Vagina (tissue), 2 donors: Measurements from ENCODE around the gene SERPINI1. TPM values are rescaled to one million over a fixed set of nuclear protein-coding genes. Genes with fewer than 3 reads are reported as not detected.

Experiments used
- DNase-seq, 2 donors: peaks; one replicate each; pipeline ENCODE4 v3.0.0-alpha.2; 2017; ENCODE audit errors: extremely low spot score in 2 of 2
- H3K27ac ChIP-seq: fragments of 200-600 bp; sonication (generic); one replicate; pipeline ENCODE4 v1.5.1; 2019
- H3K27me3 ChIP-seq: fragments of 200-600 bp; sonication (generic); one replicate; pipeline ENCODE4 v1.5.1; 2019
- H3K36me3 ChIP-seq, 2 donors: fragments of 200-600 bp; sonication (generic); one replicate each; pipeline ENCODE4 v1.5.1; 2017 to 2019
- H3K4me1 ChIP-seq: fragments of 200-600 bp; sonication (generic); one replicate; pipeline ENCODE4 v1.5.1; 2019
- H3K4me3 ChIP-seq, 2 donors: fragments of 200-600 bp; sonication (generic); 1 replicate in 1 of 2; 2 replicates in 1 of 2; pipeline ENCODE4 v1.5.1; 2016 to 2019
- H3K9me3 ChIP-seq: fragments of 200-600 bp; sonication (generic); one replicate; pipeline ENCODE4 v1.5.1; 2019
- CTCF ChIP-seq, 3 experiments: fragments of 450-650 bp in 2 of 3; fragments of 200-600 bp in 1 of 3; sonication (generic) in 1 of 3; IDR thresholded peaks; one replicate each; pipeline ENCODE4 v1.5.1; 2017 to 2019; ENCODE audit warnings: antibody characterized with exemption in 3 of 3, mild to moderate bottlenecking in 2 of 3, moderate library complexity in 2 of 3
- POLR2A ChIP-seq, 2 donors: fragments of 450-650 bp; IDR thresholded peaks; one replicate each; pipeline ENCODE4 v1.6.1; 2017; ENCODE audit warnings: antibody characterized with exemption in 2 of 2, mild to moderate bottlenecking in 2 of 2, moderate library complexity in 2 of 2
- POLR2AphosphoS5 ChIP-seq, 2 donors: sonication (generic); formaldehyde crosslinking; IDR thresholded peaks; one replicate each; pipeline ENCODE4 v1.9.0; 2017; ENCODE audit warnings: antibody characterized with exemption in 2 of 2, mild to moderate bottlenecking in 2 of 2, low read depth in 1 of 2; ENCODE audit not compliant: insufficient read depth in 1 of 2
- intact Hi-C: fragments of 100-400 bp; cut with DNase I; formaldehyde crosslinking; loops from one replicate; pipeline ENCODE4 v1.15.1; 2023
- total RNA-seq: library from RNA; depleted of rRNA; stranded (reverse); fragments of >200 nt; gene quantifications from one replicate; pipeline ENCODE4 v1.2.3, GENCODE V29; 2016

The SERPINI1 gene
- total RNA-seq, 1 donor from 2014 or later = 13.8 TPM

GRCh38 chr3:167840247-167840646, 104.7 kb downstream of the SERPINI1 start:
- intact Hi-C loops = no loop called here
- no peak overlapping the region for H3K4me3 ChIP-seq
- H3K27ac ChIP-seq = no peak overlapping the region
- TF ChIP-seq POLR2A (IDR thresholded peaks at IDR 0.05) (no peak), CTCF (IDR thresholded peaks at IDR 0.05) (no peak)
- no peaks in the 10 kb centered on the region for H3K36me3 ChIP-seq
- no peaks in the 10 kb centered on the region for H3K4me1 ChIP-seq
- no peaks in the 10 kb centered on the region for H3K9me3 ChIP-seq
- no peaks in the 10 kb centered on the region for H3K27me3 ChIP-seq
- DNase-seq = no peak

GRCh38 chr3:167843481-167843880, 108.0 kb downstream of the SERPINI1 start:
- H3K27me3 ChIP-seq = no peaks in the 10 kb centered on the region
- H3K27ac ChIP-seq = no peak overlapping the region
- no peak overlapping the region for H3K4me3 ChIP-seq
- no peaks in the 10 kb centered on the region for H3K4me1 ChIP-seq
- intact Hi-C loops = no loop called here
- TF ChIP-seq POLR2AphosphoS5 (IDR thresholded peaks at IDR 0.05; ENCODE audit: insufficient read depth in 1 of 2, low read depth in 1 of 2) (no peak), CTCF (IDR thresholded peaks at IDR 0.05) (no peak), POLR2A (IDR thresholded peaks at IDR 0.05) (no peak)
- no peaks in the 10 kb centered on the region for H3K36me3 ChIP-seq
- no peaks in the 10 kb centered on the region for H3K9me3 ChIP-seq
- no peak for DNase-seq

GRCh38 chr3:167843886-167844285, 108.4 kb downstream of the SERPINI1 start:
- DNase-seq = no peak
- no peak for TF ChIP-seq CTCF (IDR thresholded peaks at IDR 0.05)
- H3K9me3 ChIP-seq = no peaks in the 10 kb centered on the region
- no peaks in the 10 kb centered on the region for H3K27me3 ChIP-seq
- no peaks in the 10 kb centered on the region for H3K36me3 ChIP-seq
- no peak overlapping the region for H3K27ac ChIP-seq
- intact Hi-C loops = no loop called here
- H3K4me1 ChIP-seq = no peaks in the 10 kb centered on the region
- H3K4me3 ChIP-seq = no peak overlapping the region

GRCh38 chr3:167844528-167844927, 109.0 kb downstream of the SERPINI1 start:
- Histone ChIP-seq H3K36me3 (no peaks in the 10 kb centered on the region), H3K9me3 (no peaks in the 10 kb centered on the region), H3K4me3 (no peak overlapping the region), H3K27ac (no peak overlapping the region), H3K27me3 (no peaks in the 10 kb centered on the region), H3K4me1 (no peaks in the 10 kb centered on the region)
- intact Hi-C loops = no loop called here
- DNase-seq = no peak
- no peak for TF ChIP-seq POLR2AphosphoS5 (IDR thresholded peaks at IDR 0.05; ENCODE audit: insufficient read depth in 1 of 2, low read depth in 1 of 2)

- intact Hi-C loops = no loop called here
- Histone ChIP-seq H3K36me3 (no peaks in the 10 kb centered on the region), H3K27ac (no peak overlapping the region), H3K9me3 (no peaks in the 10 kb centered on the region), H3K4me1 (no peaks in the 10 kb centered on the region), H3K4me3 (no peak overlapping the region), H3K27me3 (no peaks in the 10 kb centered on the region)
- TF ChIP-seq POLR2AphosphoS5 (IDR thresholded peaks at IDR 0.05; ENCODE audit: insufficient read depth in 1 of 2, low read depth in 1 of 2) (no peak), POLR2A (IDR thresholded peaks at IDR 0.05) (no peak), CTCF (IDR thresholded peaks at IDR 0.05) (no peak)
- no peak for DNase-seq
Observed at GRCh38 chr3:167851171-167851570, 115.7 kb downstream of the SERPINI1 start.

GRCh38 chr3:167851749-167852148, 116.2 kb downstream of the SERPINI1 start:
- intact Hi-C loops = no loop called here
- Histone ChIP-seq H3K9me3 (no peaks in the 10 kb centered on the region), H3K27ac (no peak overlapping the region), H3K27me3 (no peaks in the 10 kb centered on the region), H3K36me3 (no peaks in the 10 kb centered on the region), H3K4me3 (no peak overlapping the region), H3K4me1 (no peaks in the 10 kb centered on the region)
- DNase-seq = no peak
- TF ChIP-seq CTCF (IDR thresholded peaks at IDR 0.05) (no peak), POLR2AphosphoS5 (IDR thresholded peaks at IDR 0.05; ENCODE audit: insufficient read depth in 1 of 2, low read depth in 1 of 2) (no peak), POLR2A (IDR thresholded peaks at IDR 0.05) (no peak)
